Ectodermal cell (in vitro differentiated cells): ENCODE results near the gene EPN2.

Experiments
- H3K27ac ChIP-seq: 2 replicates; pipeline ENCODE4 v1.7.0; 2013; ENCODE audit warnings: mild to moderate bottlenecking, low read depth, low read length; ENCODE audit not compliant: insufficient read depth, poor library complexity, severe bottlenecking
- H3K27me3 ChIP-seq: 2 replicates; pipeline ENCODE4 v1.7.0; 2013; ENCODE audit warnings: mild to moderate bottlenecking, low read length; ENCODE audit not compliant: insufficient read depth, control insufficient read depth, poor library complexity, severe bottlenecking
- H3K36me3 ChIP-seq: one replicate; pipeline ENCODE4 v1.7.0; 2013; ENCODE audit warnings: low read length; ENCODE audit not compliant: control insufficient read depth, insufficient read depth
- H3K4me1 ChIP-seq: one replicate; pipeline ENCODE4 v1.7.0; 2013; ENCODE audit warnings: low read length; ENCODE audit not compliant: control insufficient read depth, insufficient read depth
- H3K4me3 ChIP-seq: 2 replicates; pipeline ENCODE4 v1.7.0; 2013; ENCODE audit warnings: low read depth, low read length, control low read depth; ENCODE audit not compliant: insufficient read depth
- H3K9me3 ChIP-seq: 2 replicates; pipeline ENCODE4 v1.7.0; 2013; ENCODE audit warnings: mild to moderate bottlenecking, low read length, moderate library complexity; ENCODE audit not compliant: control insufficient read depth
- WGBS, 2 experiments: methylation state at CpG; one replicate each; pipeline ENCODE4 v1.1.7; 2013; ENCODE audit warnings: missing lambda C conversion rate in 2 of 2; 5-methylcytosine and 5-hydroxymethylcytosine counted together

Gene EPN2

DNA sequence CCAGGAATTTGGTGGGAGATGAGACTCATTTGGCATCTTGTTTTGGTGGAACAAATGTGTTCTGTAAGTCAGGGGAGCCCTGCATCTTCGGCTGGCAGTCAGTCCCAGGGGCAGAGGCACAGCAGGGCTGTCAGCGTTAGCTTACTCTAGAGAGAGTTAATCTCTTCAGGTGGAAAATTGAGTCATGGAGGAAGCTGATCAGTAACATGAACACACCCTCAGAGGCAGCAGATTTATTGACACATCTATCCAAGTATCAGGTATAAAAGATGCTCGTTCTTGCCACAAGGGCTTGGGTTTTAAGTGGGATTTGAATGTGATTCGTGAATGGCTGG, 55.2 kb downstream of the EPN2 start:
- H3K9me3 ChIP-seq: no peaks in the 10 kb centered on the region
- H3K4me3 ChIP-seq: no peak overlapping the region
- no peaks in the 10 kb centered on the region for H3K27me3 ChIP-seq
- H3K27ac ChIP-seq: no peak overlapping the region
- no peaks in the 10 kb centered on the region for H3K36me3 ChIP-seq
- 86 to 96% methylated on average over 4 of the region's 4 CpGs for WGBS, 2 experiments
- peaks cover 27% of the 10 kb centered on the region for H3K4me1 ChIP-seq

DNA sequence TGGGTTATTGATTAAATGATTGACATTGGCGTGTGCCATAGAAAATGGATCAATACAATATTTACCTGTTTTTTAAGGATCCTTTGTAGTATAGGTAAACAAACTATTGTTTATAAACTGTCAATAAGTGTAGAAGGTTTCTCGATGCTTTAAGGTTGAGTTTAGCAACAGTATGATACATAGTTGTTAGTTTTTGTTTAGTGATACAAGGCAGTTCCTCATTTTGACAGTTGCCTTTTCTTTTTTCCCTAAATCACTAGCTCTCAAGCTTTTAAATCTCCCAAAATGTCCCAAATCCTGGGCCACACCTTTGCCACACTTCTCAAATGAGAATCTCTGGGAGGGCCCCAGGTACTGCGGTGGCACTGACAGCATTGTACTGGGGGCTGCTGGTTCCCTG, 57.3 kb downstream of the EPN2 start:
- peaks cover 26% of the 10 kb centered on the region for H3K4me1 ChIP-seq
- no peak overlapping the region for H3K4me3 ChIP-seq
- no peaks in the 10 kb centered on the region for H3K27me3 ChIP-seq
- 92 to 95% methylated on average over 2 to 3 of the region's 3 CpGs for WGBS, 2 experiments
- H3K36me3 ChIP-seq: no peaks in the 10 kb centered on the region
- H3K27ac ChIP-seq: no peak overlapping the region
- H3K9me3 ChIP-seq: no peaks in the 10 kb centered on the region

DNA sequence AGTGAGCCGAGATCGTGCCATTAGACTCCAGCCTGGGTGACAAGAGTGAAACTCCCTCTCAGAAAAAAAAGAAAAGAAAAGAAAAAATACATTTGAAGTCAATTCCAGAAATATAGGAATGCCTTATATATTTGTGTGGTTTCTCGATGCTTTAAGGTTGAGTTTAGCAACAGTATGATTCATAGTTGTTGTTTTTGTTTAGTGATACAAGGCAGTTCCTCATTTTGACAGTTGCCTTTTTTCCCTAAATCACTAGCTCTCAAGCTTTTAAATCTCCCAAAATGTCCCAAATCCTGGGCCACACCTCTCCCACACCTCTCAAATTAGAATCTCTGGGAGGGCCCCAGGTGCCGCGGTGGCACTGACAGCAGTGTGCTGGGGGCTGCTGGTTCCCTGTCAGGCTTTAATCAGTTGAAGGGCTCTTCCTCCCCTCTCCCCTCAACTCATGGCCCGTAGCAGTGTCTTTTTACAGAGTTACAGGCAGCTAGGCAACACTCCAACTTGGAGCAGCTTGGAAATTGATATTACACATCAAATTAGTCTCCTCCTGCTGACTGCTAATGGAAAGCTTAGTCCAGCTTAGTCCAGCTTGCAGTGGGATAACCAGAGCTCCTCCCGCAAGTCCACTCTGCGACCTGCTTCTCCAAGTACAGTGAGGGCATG, 58.4 kb downstream of the EPN2 start:
- Histone ChIP-seq H3K4me1 (peaks cover 26% of the 10 kb centered on the region), H3K27ac (no peak overlapping the region), H3K27me3 (no peaks in the 10 kb centered on the region), H3K9me3 (no peaks in the 10 kb centered on the region), H3K4me3 (no peak overlapping the region), H3K36me3 (no peaks in the 10 kb centered on the region)
- 92 to 94% methylated on average over 8 of the region's 8 CpGs for WGBS, 2 experiments

DNA sequence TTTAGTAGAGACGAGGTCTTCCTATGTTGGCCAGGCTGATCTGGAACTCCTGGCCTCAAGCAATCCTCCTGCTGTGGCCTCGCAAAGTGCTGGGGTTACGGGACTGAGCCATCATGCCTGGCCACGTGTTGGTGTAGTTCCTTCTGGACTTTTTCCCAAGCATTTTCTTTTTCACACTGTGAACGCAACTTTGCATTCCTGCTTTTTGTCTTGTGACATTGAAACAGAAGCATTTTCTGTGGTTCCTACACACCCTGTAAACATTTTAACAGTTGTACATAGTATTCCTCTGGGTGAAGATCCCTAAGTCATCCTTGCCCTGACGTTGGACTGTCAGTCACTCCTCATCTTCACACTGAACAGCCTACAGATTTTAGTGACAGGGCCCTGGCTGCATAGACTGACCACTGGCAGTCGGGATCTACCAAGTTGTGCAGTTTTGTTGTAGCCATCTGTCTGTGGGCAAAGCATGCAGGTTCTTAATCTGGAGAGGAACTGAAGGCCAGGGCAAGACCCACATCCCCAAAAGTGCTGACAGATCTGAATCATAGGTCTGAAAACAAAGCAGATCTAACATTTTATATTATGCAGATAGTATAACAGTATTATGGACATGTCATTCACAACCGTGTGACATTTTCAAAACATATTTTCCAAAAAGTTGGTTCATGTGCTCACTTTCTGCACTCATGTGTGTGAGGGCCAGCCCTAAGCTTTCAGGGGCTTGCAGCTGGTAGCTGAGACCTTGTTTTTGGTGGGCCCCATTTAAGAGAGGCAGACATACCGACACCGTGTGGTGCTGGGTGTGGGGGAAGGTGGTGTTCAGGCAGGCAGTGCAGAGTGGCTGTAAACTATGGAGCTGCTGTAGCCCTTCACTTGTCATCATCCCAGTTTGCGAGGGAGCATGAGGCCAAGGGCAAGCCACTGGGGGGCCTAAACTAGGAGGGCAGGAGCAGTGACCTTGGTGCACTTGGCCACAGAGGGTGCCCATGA, 59.9 kb downstream of the EPN2 start:
- H3K9me3 ChIP-seq: no peaks in the 10 kb centered on the region
- H3K36me3 ChIP-seq: no peaks in the 10 kb centered on the region
- no peak overlapping the region for H3K4me3 ChIP-seq
- H3K27ac ChIP-seq: no peak overlapping the region
- peaks cover 22% of the 10 kb centered on the region for H3K4me1 ChIP-seq
- 94% methylated on average over 11 of the region's 11 CpGs for WGBS, 2 experiments
- H3K27me3 ChIP-seq: no peaks in the 10 kb centered on the region

DNA sequence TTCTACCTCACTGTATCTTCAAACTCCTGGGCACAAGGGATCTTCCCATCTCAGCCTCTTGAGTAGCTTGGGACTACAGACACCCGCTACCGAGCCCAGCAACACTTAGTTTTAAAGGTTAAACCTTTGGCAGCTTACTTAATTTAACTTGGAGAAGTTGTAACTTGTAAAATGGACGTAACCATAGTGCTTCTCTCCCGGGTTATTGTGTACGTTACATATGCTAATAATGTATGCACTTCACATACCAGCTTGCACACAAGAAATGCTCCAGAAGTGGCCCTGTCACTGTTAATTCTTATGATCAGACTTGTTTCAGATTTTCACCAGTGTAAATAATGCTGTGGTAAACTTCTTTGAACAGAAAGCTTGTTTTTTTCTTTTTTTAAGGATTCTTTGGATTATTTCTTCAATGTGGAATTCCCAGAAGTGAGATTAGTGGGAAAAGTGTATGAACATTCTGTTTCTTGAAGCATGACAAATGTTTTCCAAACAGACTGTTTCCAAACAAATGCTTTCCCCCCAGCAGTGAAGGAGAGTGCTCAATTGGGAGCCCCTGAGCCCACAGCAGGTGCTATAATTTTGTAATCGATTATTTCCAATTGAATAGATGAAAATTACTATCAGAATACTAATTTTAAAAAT, 61.5 kb downstream of the EPN2 start:
- H3K27ac ChIP-seq: no peak overlapping the region
- no peaks in the 10 kb centered on the region for H3K27me3 ChIP-seq
- no peaks in the 10 kb centered on the region for H3K9me3 ChIP-seq
- peaks cover 19% of the 10 kb centered on the region for H3K4me1 ChIP-seq
- H3K4me3 ChIP-seq: no peak overlapping the region
- 86 to 91% methylated on average over 4 to 5 of the region's 6 CpGs for WGBS, 2 experiments
- H3K36me3 ChIP-seq: no peaks in the 10 kb centered on the region

DNA sequence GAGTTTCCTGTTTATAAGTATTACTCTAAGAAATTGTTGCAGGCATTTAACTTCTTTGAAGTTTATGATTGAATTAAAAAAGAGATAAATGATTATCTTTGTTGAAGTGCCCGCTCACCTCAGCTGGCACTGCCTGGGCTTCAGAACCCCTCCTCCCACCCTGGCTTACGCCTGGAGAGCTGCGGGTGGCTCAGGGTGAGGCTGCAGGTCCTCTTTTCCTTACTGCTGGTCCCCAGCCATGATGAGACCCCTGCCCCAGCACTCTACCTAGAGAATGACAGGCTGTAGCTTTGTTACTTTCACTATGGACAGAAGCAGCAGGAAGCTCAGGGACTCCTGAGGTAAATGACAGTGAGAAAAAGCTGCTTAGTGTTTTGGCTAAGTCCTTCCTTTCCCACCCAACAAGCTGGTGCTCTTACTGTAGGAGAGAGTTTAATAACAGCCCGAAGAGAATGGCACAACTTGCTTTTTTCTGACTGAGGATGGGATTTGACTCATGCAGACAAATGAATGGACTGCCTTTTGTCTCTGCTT, 62.1 kb downstream of the EPN2 start:
- H3K27me3 ChIP-seq: no peaks in the 10 kb centered on the region
- H3K9me3 ChIP-seq: no peaks in the 10 kb centered on the region
- 77% methylated on average over 4 of the region's 4 CpGs for WGBS, 2 experiments
- H3K36me3 ChIP-seq: no peaks in the 10 kb centered on the region
- peaks cover 19% of the 10 kb centered on the region for H3K4me1 ChIP-seq
- H3K27ac ChIP-seq: no peak overlapping the region
- no peak overlapping the region for H3K4me3 ChIP-seq

DNA sequence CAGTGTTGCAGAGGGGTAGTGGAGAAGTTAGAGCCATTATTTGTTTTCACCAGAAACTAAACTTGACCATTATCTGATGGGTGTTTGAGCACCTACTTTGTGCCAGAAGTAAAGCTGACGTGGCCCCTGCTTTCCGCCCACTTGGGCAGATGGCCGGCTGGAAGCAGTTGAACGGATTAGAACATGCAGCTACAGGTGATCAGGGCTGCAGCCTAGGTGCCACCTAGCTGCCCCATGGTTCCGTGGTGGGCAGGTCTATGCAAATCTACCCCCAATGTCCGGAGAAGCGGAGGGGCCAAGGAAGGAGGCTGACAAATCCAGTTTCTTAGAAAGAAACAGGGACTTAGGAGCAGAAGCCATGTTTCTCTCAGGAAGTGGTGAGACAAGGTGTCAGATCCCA, 62.7 kb downstream of the EPN2 start:
- Histone ChIP-seq H3K36me3 (no peaks in the 10 kb centered on the region), H3K4me3 (no peak overlapping the region), H3K9me3 (no peaks in the 10 kb centered on the region), H3K27ac (no peak overlapping the region), H3K27me3 (no peaks in the 10 kb centered on the region), H3K4me1 (peaks cover 19% of the 10 kb centered on the region)
- 90 to 91% methylated on average over 7 of the region's 7 CpGs for WGBS, 2 experiments

DNA sequence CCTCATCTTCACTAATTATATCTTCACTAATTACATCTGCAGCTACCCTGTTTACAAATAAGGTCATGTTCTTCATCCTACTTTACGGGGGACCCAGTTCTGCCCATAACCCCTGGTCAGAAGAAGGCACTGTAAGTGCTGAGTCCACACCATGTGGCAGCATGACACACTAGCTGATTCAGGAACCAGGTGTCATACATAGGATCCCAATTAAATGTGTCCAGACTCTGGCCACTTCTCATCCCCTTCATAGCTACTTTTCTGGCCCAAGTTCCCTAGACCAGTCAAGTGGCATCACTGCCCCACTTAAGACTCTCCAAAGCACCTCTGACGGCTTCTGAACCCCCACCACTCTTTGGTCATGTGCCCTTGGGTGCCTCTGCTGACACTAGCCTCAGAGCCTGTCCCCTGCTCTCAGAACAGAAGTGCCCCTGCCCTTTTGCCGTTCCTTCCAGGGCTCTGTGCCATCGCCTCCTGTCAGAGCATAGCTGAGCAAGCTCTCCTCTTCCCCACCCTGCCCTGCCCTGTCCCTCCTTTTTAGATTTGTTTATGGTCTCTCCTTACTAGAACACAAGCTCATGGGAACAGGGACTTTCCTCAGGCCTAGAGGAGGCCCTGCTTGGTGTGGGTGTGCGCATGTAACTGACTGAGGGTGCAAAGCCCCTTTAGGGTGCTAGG, 64.2 kb downstream of the EPN2 start:
- Histone ChIP-seq H3K4me1 (peaks cover 19% of the 10 kb centered on the region), H3K27ac (no peak overlapping the region), H3K4me3 (no peak overlapping the region), H3K36me3 (no peaks in the 10 kb centered on the region), H3K9me3 (no peaks in the 10 kb centered on the region), H3K27me3 (no peaks in the 10 kb centered on the region)
- WGBS, 2 experiments: 92 to 94% methylated on average over 5 of the region's 5 CpGs

DNA sequence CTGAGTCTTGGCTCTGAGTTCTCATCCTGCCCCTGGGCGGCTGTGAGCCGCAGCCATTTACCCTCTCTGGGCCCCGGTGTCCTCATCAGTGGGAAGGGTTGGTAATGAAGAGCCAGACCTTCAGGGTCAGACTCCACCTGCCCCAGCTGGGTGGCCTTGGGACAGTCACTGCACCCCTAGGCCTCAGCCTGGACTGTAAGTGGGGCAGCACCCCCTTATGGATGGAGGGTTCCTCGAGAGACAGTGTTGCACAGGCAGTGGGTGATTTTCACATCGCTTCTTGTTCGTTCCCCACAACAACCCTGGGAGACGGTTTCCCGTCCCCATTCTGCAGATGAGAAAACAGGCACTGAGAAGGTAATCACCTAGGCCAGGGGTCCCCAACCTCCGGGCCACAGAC, 64.8 kb downstream of the EPN2 start:
- H3K4me1 ChIP-seq: peaks cover 19% of the 10 kb centered on the region
- no peak overlapping the region for H3K4me3 ChIP-seq
- no peak overlapping the region for H3K27ac ChIP-seq
- no peaks in the 10 kb centered on the region for H3K36me3 ChIP-seq
- 94 to 95% methylated on average over 9 of the region's 9 CpGs for WGBS, 2 experiments
- H3K9me3 ChIP-seq: no peaks in the 10 kb centered on the region
- H3K27me3 ChIP-seq: no peaks in the 10 kb centered on the region
